NCI-H2227 treated with DMSO at 0.1 percent for 48 hours (cell line): Measurements from ENCODE around the gene CPN1.

ENCODE experiments used
- DNase-seq: peaks from one replicate; lab custom pipeline; 2025; lab: John Stamatoyannopoulos, UW

Gene CPN1

DNA sequence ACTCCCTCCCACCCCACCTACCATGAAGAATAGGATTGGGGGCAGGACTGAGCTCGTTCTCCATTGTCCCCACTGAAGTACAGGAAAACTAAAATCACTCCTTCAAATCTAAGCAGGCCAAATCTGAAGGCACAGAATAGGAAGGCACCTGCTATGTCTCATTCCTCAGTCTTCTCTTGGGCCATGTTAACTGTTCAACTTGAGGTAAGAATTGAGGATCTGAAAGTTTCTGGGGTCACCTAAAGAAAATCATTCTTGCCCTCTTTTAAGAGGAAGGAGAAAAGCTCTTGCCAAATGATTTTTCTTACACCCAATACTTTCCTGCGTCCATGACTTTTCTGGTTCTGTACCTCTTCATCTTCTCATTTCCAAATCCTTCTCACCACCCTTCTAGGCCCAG lies 4.9 kb downstream of the CPN1 start:
- no peak for DNase-seq

- no peak for DNase-seq
Measured at GRCh38 chr10:100075426-100076220, 6.0 kb downstream of the CPN1 start.

- DNase-seq = no peak
Measured at GRCh38 chr10:100072514-100072913, 9.2 kb downstream of the CPN1 start.

- no peak for DNase-seq
Measured at GRCh38 chr10:100071529-100071928, 10.1 kb downstream of the CPN1 start.

- DNase-seq = no peak
Measured at GRCh38 chr10:100067466-100067865, 14.2 kb downstream of the CPN1 start.

DNA sequence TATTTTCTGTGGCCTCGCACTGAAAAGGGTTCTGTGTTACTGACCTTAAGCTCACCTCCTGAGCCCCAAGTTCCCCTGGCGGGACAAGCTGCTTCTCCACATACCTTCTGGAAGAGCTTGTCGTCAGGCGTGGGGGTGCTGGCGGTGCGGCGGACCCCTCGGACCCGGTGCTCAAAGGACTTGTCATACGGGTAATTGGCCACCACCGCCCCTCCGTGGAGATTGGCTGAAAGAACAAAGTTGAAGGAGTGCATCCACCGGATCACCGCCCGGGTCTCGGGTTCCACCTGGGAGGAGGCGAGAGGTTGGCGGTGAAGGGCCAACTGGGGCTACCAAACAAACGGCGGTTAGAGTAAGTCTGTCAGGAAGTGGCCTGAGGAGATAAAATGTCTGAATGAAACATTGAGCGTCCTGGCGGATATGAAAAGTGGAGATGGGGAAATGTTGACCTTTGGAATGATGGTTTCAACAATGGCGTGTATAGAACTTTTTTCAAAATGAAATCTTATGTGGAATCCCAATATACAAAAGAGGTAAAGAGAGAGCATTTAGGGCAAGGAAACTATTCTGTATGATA lies 16.5 kb downstream of the CPN1 start:
- DNase-seq = no peak

DNA sequence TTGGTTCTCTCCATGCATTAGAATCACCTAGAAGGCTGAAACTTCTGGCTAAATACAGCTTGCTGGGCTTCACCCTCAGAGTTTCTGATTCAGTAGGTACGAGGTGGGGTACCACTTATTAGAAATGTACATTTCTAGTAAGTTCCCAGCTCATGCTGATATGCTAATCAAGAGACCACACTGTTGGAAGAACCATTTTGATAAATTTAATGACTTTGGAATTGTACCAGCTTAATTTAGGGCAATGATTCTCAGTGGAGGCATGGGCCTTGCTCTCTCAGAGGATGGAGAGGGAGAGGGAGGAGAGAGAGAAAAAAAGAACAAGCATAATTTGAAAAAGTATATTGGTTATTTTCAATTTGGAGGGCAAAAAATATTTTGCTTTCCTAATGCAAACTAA lies 20.3 kb downstream of the CPN1 start:
- no peak for DNase-seq

DNA sequence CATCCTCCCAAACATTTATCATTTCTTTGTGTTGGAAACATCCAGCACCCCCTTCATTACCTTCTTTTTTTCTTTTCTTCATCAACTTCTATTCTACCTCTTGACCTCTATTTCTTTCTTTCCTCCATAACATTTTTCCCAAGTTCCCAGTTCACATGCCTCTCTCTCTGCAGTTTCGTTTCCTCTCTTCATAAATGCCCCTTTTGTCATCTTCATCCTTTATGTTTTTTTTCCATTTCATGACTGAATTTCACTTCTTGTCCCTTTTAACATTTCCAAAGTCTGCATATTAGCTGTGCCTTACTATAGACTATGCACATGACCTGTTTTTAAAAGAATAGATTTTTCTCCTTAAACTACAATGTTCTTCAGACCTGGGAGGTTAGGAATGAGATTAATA lies 23.7 kb downstream of the CPN1 start:
- no peak for DNase-seq

GRCh38 chr10:100053686-100054460 lies 27.8 kb downstream of the CPN1 start:
- no peak for DNase-seq

- peak; percentile 47 for DNase-seq
Measured at GRCh38 chr10:100046021-100046486, 35.6 kb downstream of the CPN1 start.

- no peak for DNase-seq
Measured at GRCh38 chr10:100045592-100045991, 36.1 kb downstream of the CPN1 start.

DNA sequence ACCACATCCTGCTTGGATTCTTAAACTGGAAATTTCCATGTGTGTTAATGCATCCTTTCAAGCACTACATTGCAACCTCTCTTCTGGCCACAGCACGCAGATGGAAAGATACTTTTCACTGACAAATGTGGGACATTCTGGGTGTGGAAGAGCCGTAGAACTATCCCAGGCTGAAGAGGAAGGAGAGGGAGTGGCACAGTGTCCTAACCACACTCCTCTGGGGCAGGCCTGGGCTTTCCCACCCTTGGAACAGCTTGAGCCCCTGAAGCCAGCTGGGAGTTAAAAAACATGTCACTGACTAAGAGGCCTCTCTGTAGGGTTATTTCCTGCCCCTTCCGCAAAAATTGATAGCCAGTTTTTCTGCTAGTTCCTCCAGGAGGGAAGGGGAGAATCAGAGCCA lies 37.9 kb downstream of the CPN1 start:
- DNase-seq = no peak

DNA sequence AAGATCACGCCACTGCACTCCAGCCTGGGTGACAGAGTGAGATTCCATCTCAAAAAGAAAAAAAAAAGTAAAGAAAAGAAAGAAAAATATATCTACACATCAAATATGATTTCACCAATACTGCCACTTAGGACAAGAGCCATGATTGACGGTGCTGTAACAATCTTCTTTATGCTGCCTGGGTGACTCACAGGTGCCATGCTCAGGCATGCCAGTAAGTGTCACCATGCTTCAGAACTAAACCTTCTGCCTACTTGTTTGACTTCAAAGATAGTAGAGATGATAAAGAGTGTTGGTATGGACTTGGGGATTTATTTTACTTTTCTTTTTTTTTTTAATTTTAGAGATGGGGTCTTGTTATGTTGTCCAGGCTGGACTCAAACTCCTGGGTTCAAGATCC lies 38.3 kb downstream of the CPN1 start:
- DNase-seq = no peak

GRCh38 chr10:100041306-100042002 lies 40.2 kb downstream of the CPN1 start:
- DNase-seq = no peak

DNA sequence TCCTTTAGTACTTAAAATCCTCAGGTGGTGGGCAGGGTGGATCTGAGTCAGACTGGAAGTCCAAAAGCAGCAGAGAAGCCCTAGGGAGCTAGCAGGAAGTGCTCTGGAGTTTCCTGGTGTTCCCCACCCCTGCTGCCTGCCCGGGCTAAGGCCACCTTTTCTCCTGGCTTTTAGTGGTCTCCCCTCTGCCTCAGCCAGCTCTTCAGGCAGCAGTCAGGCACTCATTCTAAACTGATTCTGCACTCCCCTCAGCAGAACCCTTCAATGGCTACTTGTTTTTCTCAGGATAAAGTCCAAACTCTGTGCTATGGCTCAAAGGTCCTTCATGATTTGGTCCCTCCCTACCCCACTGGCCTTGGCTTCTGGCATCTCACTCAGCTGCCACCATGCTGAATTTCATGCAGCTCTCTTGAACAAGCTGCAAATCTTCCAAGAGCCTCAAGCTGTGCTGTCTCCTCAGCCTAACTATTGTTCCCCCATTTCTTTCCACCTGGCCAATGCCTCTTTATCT lies 43.1 kb downstream of the CPN1 start:
- no peak for DNase-seq

DNA sequence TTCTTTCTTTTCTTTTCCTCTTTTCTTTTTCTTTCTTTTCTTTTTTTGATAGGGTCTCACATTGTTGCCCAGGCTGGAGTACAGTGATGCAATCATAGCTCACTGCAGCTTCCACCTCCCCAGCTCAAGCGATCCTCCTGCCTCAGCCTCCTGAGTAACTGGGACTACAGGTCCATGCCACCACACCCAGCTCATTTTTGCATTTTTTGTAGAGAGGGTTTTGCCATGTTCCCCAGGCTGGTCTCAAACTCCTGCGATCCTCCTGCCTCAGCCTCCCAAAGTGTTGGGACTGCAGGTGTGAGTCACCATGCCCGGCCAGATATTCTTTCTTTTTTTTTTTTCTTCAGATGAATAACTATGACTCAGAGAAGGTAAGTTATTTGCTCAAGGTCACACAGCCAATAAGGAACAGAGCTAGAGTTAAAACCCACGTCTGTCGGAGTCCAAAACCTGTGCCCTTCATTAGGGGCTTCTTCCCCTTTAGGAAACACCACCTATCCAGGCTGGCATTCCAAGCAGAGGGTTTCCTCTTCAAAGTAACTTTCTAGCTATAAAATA lies 43.8 kb downstream of the CPN1 start:
- no peak for DNase-seq

DNA sequence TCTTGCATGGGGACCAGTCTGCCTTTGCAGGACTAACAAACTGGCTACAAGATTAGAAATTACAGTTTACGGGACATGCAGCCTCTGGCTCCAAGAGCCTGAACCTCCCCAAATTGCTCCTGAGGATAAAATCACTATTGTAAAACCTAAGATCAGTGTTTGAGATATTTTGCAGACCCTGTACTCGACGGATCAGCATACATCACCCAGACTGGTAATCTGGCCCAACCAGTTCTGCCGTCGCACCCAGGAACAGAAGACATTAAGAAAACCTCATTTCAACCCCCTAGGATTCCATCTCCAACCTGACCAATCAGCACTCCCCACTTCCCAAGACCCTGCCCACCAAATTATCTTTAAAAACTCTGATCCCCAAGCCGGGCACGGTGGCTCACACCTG lies 44.8 kb downstream of the CPN1 start:
- DNase-seq = no peak

DNA sequence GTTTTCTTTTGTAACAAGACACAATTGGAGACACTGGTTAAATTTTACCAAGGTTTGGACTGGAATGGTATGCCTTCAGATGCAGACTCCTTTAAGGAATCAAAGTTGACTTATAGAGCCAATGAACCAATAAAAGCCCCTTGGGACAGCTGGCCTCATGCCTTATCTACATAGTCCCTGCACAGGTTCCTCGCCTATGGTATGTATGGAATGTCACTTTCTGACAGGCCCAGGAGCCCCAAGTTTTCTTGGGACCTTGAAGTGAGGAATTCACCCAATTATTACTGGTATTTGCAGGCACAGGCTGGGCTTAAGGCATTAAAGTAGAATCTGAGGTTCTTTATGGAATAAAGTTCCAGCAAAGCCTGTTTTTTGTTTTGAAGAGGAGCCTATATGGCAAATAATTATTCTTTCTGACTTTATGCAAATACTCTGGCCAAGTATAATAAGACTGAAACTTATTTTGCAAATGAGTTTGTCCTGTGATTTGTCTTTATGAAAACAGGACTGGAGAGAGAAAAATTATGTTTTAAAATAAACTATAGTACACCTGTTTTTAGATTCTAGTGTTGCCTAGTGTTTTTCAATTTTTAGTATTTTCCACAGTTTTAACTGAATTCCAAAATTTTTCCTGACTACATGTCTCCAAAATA lies 47.8 kb downstream of the CPN1 start:
- no peak for DNase-seq

DNA sequence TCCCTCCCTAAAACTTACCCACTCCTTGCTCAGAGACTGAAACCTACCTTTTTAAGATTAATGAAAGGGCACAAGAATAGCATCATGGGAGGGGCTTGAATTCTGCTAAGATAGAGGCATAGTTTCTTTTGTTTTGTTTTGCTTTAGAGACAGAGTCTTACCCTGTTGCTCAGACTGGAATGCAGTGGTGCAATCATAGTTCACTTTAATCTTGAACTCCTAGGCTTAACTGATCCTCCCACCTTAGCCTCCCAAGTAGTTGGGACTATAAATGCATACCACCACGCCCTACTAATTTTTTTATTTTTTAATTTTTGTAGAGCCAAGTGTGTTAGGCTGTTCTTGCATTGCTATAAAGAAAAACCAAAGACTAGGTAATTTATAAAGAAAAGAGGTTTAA lies 54.3 kb downstream of the CPN1 start:
- no peak for DNase-seq

- DNase-seq = no peak
Measured at GRCh38 chr10:100025576-100025975, 56.1 kb downstream of the CPN1 start.

- DNase-seq = no peak
Measured at GRCh38 chr10:100024748-100025147, 56.9 kb downstream of the CPN1 start.
